Endothelial cell of umbilical vein (primary cell): Measurements from ENCODE around the gene MYPN. TPM values are rescaled to one million over a fixed set of nuclear protein-coding genes. Genes with fewer than 3 reads are reported as not detected.
A peak's percentile ranks its signal among the peaks of the same experiment; 100 is the strongest.

Source experiments
- BruUV-seq: library from RNA; stranded (reverse); fragments of 400-500 nt; replicated peaks from 2 replicates; lab custom pipeline; 2021; lab: Mats Ljungman, UMichigan
- CTCF ChIA-PET: fragments of 300-600, 350-600 bp; sonication (Branson Sonifier 250); formaldehyde crosslinking; loops from one replicate; lab custom pipeline; 2021; ENCODE audit warnings: antibody characterized with exemption, inconsistent platforms; lab: Charles Lee
- POLR2A ChIA-PET: fragments of 300-600, 350-600 bp; sonication (Branson Sonifier 250); formaldehyde crosslinking; loops from one replicate; lab custom pipeline; 2021; ENCODE audit warnings: antibody characterized with exemption, inconsistent platforms; lab: Charles Lee
- DNase-seq: peaks from one replicate; pipeline ENCODE4 v3.0.0-alpha.2; 2011; ENCODE audit warnings: low read depth, low spot score
- FAIRE-seq: peaks from 2 replicates; lab custom pipeline; 2011; peaks lifted over from hg19 to GRCh38; lab: Jason Lieb, UNC
- H2AFZ ChIP-seq: 2 replicates; pipeline ENCODE4 v1.6.0; 2012; ENCODE audit warnings: low read depth, low read length, control low read depth, inconsistent platforms
- H3K27ac ChIP-seq: 2 replicates; pipeline ENCODE4 v1.5.1; 2011; ENCODE audit warnings: low read depth, mild to moderate bottlenecking, control low read depth, low read length, moderate library complexity; ENCODE audit not compliant: insufficient read depth
- H3K27me3 ChIP-seq, 2 experiments: 2 replicates each; pipeline versions ENCODE4 v1.6.0 to v1.6.1; 2011; ENCODE audit warnings: low read length in 2 of 2, mixed read lengths in 1 of 2; ENCODE audit not compliant: control insufficient read depth in 2 of 2, insufficient read depth in 2 of 2
- H3K36me3 ChIP-seq, 2 experiments: 2 replicates in 1 of 2; 3 replicates in 1 of 2; pipeline ENCODE4 v1.5.1; 2011; ENCODE audit warnings: low read length in 2 of 2, mild to moderate bottlenecking in 1 of 2, moderate library complexity in 1 of 2; ENCODE audit not compliant: control insufficient read depth in 2 of 2, insufficient read depth in 2 of 2; ENCODE audit errors: extremely low read depth in 1 of 2
- H3K4me1 ChIP-seq: 3 replicates; pipeline ENCODE4 v1.5.1; 2011; ENCODE audit warnings: mild to moderate bottlenecking, low read length; ENCODE audit not compliant: control insufficient read depth, insufficient read depth; ENCODE audit errors: extremely low read depth
- H3K4me2 ChIP-seq: 2 replicates; pipeline ENCODE4 v1.6.1; 2011; ENCODE audit warnings: low read length, control low read depth, mixed read lengths; ENCODE audit not compliant: insufficient read depth
- H3K4me3 ChIP-seq, 3 experiments: fragments of 200-600 bp in 1 of 3; sonication (generic), shearing (Covaris generic) in 1 of 3; replicated peaks in 1 of 3; 2 replicates each; pipeline ENCODE4 v1.5.1; 2011 to 2016; ENCODE audit warnings: control low read depth in 3 of 3, low read length in 3 of 3, mild to moderate bottlenecking in 2 of 3, inconsistent platforms in 1 of 3, low read depth in 1 of 3, moderate library complexity in 1 of 3; ENCODE audit not compliant: insufficient read depth in 1 of 3
- H3K79me2 ChIP-seq: 2 replicates; pipeline ENCODE4 v1.6.0; 2012; ENCODE audit warnings: low read length, inconsistent platforms; ENCODE audit not compliant: control insufficient read depth, insufficient read depth
- H3K9ac ChIP-seq: replicated peaks from 2 replicates; pipeline ENCODE3; 2011; ENCODE audit warnings: low read length, control low read depth; ENCODE audit not compliant: insufficient read depth; ENCODE audit errors: extremely low read depth
- H3K9me1 ChIP-seq: replicated peaks from 3 replicates; pipeline ENCODE4 v1.6.0; 2011; ENCODE audit warnings: mild to moderate bottlenecking, low read length; ENCODE audit not compliant: control insufficient read depth, insufficient read depth; ENCODE audit errors: extremely low read depth
- H3K9me3 ChIP-seq: replicated peaks from 2 replicates; pipeline ENCODE4 v1.5.1; 2012; ENCODE audit warnings: low read length, inconsistent platforms; ENCODE audit not compliant: control insufficient read depth, insufficient read depth
- H4K20me1 ChIP-seq: replicated peaks from 2 replicates; pipeline ENCODE3; 2011; ENCODE audit warnings: mild to moderate bottlenecking, low read length; ENCODE audit not compliant: control insufficient read depth, insufficient read depth; ENCODE audit errors: extremely low read depth
- CTCF ChIP-seq, 2 donors: IDR thresholded peaks; 1 replicate in 1 of 2; 2 replicates in 1 of 2; pipeline ENCODE4 v1.5.1; 2011; ENCODE audit warnings: low read length in 2 of 2, mild to moderate bottlenecking in 2 of 2, moderate library complexity in 2 of 2, control low read depth in 1 of 2, inconsistent platforms in 1 of 2, low read depth in 1 of 2; ENCODE audit not compliant: insufficient read depth in 1 of 2; ENCODE audit errors: extremely low read depth in 1 of 2
- EZH2 ChIP-seq: IDR thresholded peaks from 2 replicates; pipeline ENCODE4 v1.6.1; 2012; ENCODE audit warnings: borderline replicate concordance, low read depth, mild to moderate bottlenecking, moderate library complexity, low read length, inconsistent platforms; ENCODE audit not compliant: severe bottlenecking
- FOS ChIP-seq: IDR thresholded peaks from 2 replicates; pipeline ENCODE4 v1.6.1; 2011; ENCODE audit warnings: mild to moderate bottlenecking, low read length, moderate library complexity, borderline replicate concordance; ENCODE audit not compliant: insufficient read depth
- GATA2 ChIP-seq: IDR thresholded peaks from 2 replicates; pipeline ENCODE4 v1.7.0; 2011; ENCODE audit warnings: low read depth, mild to moderate bottlenecking, moderate library complexity, mixed read lengths, low read length; ENCODE audit not compliant: insufficient read length, insufficient read depth
- JUN ChIP-seq: IDR thresholded peaks from 2 replicates; pipeline ENCODE4 v1.6.1; 2011; ENCODE audit warnings: borderline replicate concordance, low read depth; ENCODE audit not compliant: insufficient read length, insufficient read depth
- MAX ChIP-seq: IDR thresholded peaks from 2 replicates; pipeline ENCODE4 v1.6.1; 2011; ENCODE audit not compliant: insufficient read depth, insufficient read length
- MYC ChIP-seq: IDR thresholded peaks from one replicate; pipeline ENCODE4 v1.6.1; 2011; ENCODE audit warnings: mild to moderate bottlenecking, low read depth, low read length
- POLR2A ChIP-seq: IDR thresholded peaks from 2 replicates; pipeline ENCODE4 v1.6.1; 2012; ENCODE audit warnings: low read depth, mild to moderate bottlenecking, control low read depth, low read length
- POLR2AphosphoS5 ChIP-seq: IDR thresholded peaks from 2 replicates; pipeline ENCODE4 v1.6.1; 2012; ENCODE audit warnings: low read depth, mild to moderate bottlenecking, control low read depth, low read length, moderate library complexity; ENCODE audit not compliant: insufficient read depth
- dilution Hi-C: fragments of 300-500 bp; cut with MboI; formaldehyde crosslinking; loops from one replicate; pipeline ENCODE4 v1.15.0; 2019; ENCODE audit warnings: low sequenced_read_pairs; ENCODE audit not compliant: extremely low pct_ligation_motif_present
- intact Hi-C: fragments of 100-400 bp; cut with micrococcal nuclease; formaldehyde crosslinking; loops from one replicate; pipeline ENCODE4 v1.10.0; 2022
- polyA plus RNA-seq, 4 experiments: library from polyadenylated mRNA; depleted of rRNA in 3 of 4; stranded (reverse) in 3 of 4; unstranded in 1 of 4; fragments of >200 nt; gene quantifications; 2 replicates each; pipeline versions ENCODE4 v1.2.1 to v1.2.3, GENCODE V29; 2011 to 2012; ENCODE audit warnings: missing spikeins in 1 of 4
- total RNA-seq: library from RNA; stranded (reverse); gene quantifications from 2 replicates; pipeline ENCODE4 v1.2.3, GENCODE V29; 2021

Gene MYPN
- total and polyA plus RNA-seq, 2 donors (not counting 3 experiments of a cell fraction or from before 2014, with no cell fraction given), result 0.01 TPM; not detected in 1

GRCh38 chr10:68086011-68086410 lies 23.3 kb upstream of the MYPN start:
- H3K4me1 ChIP-seq, result peaks cover 6% of the 10 kb centered on the region
- no peak for FAIRE-seq
- H2AFZ ChIP-seq, result peak overlapping the region; percentile 9
- TF ChIP-seq EZH2 (no peak), JUN (no peak), POLR2AphosphoS5 (no peak), MAX (no peak), CTCF (IDR thresholded peaks at IDR 0.05; ENCODE audit: extremely low read depth in 1 of 2, insufficient read depth in 1 of 2, low read depth in 1 of 2, low read length in 2 of 2) (no peak), POLR2A (no peak), GATA2 (no peak), FOS (no peak), MYC (no peak)
- ChIA-PET POLR2A (no interaction called here), CTCF (interaction anchor here (1.0 to 3.9 kb wide), 2 partner anchors 70 to 127 kb away, joined by 3 to 33 read pairs; no protein-coding TSS in a partner anchor)
- no peaks in the 10 kb centered on the region for H3K79me2 ChIP-seq
- H4K20me1 ChIP-seq, result no peaks in the 10 kb centered on the region
- DNase-seq, result no peak
- no peaks in the 10 kb centered on the region for H3K9me3 ChIP-seq
- no peaks in the 10 kb centered on the region for H3K27me3 ChIP-seq
- H3K9ac ChIP-seq, result no peak overlapping the region
- no peaks in the 10 kb centered on the region for H3K36me3 ChIP-seq
- BruUV-seq, result no TSS peak
- dilution Hi-C loops, result no loop called here
- H3K4me2 ChIP-seq, result no peak overlapping the region
- no peak overlapping the region for H3K27ac ChIP-seq
- no peak overlapping the region for H3K4me3 ChIP-seq
- H3K9me1 ChIP-seq, result no peaks in the 10 kb centered on the region
- intact Hi-C loops, result no loop called here
